Measurements from ENCODE around the gene VEGFC.
A peak's percentile ranks its signal among the peaks of the same experiment; 100 is the strongest.

The VEGFC gene, protein sequence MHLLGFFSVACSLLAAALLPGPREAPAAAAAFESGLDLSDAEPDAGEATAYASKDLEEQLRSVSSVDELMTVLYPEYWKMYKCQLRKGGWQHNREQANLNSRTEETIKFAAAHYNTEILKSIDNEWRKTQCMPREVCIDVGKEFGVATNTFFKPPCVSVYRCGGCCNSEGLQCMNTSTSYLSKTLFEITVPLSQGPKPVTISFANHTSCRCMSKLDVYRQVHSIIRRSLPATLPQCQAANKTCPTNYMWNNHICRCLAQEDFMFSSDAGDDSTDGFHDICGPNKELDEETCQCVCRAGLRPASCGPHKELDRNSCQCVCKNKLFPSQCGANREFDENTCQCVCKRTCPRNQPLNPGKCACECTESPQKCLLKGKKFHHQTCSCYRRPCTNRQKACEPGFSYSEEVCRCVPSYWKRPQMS

DNA sequence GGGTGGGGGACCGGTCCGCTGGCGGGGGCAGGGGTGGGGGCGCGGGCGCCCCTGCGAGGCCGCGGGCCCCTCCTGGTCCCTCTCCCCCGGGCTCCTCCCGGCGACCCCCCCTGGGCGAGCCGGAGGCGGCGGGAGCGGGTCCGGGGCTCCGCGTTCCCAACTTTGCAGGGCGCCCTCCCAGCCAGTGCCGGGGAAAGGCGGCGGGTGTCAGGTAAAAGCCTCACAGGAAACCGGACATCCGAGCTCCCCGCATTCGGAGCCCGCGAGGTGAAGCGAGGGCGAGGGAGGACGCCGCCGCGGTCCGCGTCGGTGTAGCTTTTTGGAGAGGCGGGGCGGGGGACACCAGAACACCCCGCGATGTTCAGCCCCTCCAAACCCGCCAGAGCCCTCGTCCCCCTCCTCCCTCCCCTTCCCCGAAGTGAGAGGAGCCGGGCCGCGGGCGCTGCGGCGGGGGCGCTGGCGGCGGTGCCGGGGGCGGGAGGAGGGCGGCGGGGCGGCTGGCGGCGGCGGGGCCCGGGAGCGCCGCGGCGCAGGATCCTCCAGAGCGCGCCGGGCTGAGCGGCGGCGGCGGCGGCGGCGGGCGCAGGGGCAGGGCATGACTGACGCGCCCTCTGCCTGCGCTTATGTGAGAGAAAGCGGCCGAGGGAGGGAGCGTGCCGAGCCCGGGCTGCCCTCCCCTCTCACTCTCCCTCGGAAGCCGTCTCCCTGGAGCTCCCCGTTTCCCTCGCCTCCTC lies at the start of gene VEGFC:
TSS of gene VEGFC (minus strand) at position 597 of the 734 bp plus-strand sequence. CDS start 611 bp downstream, outside the sequence.
- peak in 1 of 2 experiments; percentile 23 for DNase-seq

DNA sequence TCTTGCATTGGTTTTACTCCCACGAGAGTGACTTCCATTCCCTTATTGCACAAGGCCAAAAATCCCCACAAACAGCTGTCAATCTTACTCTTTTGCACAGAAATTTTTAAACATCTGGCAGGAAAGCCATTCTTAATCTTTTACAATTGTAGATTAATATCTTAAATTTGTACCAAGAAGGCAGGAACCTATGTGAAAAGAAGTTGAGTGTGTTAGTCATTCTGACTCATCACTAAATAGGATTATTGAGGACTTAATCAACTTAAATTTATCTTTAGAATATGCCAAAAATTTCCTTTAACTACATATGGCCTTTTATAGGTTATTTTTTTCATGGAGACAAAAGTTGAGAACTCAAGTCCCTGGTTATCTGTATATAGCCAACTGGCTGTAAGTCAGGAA lies 49.0 kb upstream of the VEGFC start:
- DNase-seq = peak in 1 of 2 experiments; percentile 66

DNA sequence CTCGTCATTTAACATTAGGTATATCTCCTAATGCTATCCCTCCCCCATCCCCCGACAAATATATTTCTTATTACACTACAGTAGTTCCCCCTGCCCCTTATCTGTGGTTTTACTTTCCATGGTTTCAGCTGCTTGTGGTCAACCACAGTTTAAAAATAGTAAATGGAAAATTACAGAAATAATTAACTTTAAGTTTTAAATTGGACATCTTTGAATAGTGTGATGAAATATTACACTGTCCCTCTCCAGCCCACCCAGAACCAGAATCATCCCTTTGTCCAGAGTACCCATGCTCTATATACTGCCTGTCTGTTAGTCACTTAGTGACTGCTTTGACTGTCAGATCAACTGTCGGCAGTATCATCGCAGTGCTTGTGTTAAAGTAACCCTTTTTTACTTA lies 47.4 kb upstream of the VEGFC start:
- no peak for DNase-seq

DNA sequence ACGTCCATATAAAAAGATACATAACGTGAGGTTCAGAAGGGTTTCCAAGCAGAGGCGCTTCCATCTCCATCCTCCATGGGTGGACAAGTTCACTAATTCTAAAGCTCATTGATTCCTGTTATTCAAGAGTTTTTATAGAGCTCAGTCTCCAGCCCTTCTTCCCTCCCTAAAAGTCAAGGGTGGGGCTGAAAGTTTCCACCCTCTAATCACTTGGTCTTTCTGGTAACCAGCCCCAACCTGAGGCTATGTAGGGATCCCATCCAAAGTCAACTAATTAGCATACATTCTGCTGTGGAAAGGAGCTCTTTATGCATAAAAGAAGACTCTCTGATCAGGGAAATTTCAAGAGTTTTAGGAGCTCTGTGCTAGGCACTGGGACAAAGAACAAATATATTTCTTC lies 46.9 kb upstream of the VEGFC start:
- no peak for DNase-seq

DNA sequence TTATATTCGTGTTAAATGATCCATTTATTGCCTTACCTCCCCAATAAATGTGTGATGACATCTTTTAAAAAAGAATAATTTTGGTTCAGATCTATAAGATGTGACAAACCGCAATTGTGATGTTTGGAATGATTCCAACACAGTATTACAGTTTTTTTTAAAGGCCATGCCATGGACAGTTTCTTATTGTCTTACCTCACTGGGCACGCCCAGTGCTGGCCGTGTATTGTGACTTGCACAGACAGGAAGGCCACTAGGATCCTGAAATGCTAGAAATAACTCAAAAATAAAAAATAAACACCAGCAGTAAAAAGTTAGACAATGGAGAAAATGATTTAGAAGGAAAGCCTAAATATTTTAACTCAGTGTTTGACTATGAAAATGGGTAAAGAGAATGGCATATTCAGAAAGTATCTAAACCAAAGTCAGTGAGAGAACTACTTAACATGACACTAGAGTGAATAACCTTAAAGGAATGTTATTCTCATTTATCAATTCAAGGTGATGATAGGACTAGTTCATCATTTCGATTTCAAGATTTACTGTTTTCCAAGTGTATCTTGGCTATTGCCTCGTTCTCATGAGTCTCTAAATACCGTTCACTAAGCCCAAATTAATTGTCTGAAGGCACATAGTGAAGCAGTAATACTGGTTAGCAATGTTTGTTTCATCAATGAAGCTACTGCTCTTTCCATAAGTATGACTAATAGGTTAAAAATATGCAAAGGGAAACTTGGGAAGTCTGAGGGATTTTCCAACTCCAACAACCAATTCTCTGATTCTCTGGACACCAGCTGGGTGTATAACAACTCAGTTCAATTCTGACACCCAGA lies 46.1 kb upstream of the VEGFC start:
- DNase-seq = no peak

DNA sequence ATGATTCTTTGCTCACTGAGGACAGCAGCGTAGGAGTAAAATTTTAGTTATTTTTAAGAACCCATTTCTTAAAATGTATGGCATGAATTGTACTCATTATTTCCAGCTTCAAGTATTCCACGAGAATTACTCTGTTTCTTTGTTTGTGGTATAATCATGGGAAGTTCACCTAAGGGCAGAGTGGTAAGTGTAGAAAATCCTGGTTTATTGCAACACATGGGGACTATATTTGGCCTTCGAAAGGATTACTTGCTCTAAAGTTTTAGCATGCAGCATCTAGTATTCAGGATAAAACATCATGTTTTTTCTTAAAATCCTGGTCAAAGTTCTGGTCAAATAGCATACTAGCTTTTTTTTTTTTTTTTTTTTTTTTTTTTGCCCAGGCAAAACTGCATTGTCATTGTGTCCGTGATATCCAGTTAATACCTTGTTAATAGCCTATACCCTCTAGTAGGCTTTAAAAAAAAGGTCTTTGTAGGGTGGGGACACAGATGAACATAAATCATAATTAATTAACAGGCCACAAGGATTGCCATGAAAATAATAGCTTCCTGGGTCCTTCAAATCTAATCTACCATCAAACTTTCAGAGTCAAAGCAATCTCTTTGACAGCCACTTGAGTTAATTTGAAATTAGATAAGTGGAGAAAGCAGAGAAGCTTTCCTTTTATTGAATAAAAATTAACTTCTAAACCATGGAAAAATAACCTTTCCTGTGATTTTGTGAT lies 44.6 kb upstream of the VEGFC start:
- peak; percentile 20 to 78 for DNase-seq

DNA sequence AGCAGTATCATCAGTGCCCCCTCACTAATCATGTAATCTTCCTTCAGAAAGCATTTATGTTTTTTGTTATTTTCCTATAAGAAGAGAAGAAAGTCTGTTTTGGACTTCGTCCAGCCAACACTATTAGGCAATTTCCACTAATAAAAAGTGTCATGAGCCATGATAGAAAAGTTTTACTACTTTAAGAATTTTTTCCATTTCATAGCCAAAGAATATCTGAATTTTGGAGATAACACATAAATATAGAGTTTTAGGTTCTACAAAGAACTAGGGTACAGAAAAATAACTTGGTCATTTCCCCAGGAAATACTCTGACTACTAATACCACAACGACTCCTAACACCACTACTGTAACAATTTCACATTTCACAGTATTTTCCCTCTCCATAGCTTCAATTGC lies 41.8 kb upstream of the VEGFC start:
- no peak for DNase-seq

DNA sequence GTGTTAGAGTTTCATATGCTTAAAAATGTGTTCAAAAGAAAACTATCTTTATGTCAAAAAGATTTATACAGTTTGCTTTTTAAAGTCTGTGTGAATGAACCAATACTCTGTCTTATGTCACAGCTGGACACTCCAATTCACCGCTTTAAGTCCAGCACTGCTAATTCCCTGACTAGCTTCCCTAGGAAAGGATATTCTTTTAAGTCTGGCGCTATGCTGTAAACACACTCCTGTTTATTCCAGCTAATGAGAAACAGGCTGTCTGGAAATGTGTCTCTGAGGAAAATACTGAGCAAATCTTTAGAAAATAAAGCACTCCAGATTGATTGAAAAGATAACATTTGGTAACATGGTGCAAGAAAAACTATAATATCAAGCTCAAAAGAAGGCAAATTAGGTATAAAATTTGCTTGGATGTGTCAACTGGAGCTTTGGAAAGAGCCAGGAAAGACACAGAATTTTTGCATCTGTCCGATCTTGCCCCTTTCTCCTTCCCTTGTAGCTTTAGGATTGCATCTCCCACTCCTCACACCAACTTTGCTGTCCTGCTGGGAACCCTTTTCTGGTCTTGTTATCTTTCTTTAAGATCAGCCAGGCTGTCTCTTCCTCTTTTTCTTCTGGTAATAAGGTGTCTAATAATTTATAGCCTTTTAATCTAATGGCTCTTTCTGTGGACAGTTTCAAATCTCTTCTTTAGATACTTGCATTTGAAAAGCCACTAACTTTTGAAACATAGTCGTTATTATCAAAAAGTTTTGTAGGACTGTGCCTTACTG lies 40.9 kb upstream of the VEGFC start:
- DNase-seq = no peak

DNA sequence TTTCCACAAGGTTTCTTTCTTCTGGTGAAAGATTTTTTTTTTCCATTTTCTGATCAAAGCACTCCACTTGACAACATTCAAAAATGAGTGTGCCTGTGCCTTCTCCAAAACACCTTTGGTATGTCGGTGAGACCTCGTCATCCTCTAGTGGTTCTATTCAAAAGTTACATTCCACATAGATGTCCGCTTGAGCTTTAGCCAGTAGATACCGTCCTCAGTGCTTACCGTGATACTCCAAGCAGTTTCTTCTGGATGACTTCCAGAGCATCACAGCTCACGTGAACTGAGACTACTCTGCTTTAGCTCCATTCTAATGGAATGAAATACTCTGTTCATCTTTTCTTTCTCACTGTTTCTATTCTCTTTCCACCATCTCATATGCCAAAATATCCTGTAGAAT lies 38.2 kb upstream of the VEGFC start:
- no peak for DNase-seq

DNA sequence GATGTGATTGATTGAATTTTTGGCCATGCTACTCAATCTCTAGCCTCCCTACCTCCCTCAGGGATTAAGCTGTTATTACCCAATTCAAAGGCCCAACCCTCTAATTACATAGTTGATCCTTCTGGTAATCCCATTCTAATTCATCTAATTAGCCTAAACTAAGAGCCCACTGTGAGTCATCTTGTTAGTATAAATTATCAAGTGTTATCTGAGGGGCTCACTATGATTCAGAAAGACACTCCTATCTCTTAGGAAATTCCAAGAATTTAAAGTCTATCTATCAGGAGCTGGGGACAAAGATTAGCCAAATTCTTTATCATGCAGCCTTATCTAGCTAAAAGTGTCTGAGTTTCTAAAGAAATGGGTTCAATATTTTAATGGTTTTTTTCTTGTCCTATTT lies 32.9 kb upstream of the VEGFC start:
- no peak for DNase-seq

DNA sequence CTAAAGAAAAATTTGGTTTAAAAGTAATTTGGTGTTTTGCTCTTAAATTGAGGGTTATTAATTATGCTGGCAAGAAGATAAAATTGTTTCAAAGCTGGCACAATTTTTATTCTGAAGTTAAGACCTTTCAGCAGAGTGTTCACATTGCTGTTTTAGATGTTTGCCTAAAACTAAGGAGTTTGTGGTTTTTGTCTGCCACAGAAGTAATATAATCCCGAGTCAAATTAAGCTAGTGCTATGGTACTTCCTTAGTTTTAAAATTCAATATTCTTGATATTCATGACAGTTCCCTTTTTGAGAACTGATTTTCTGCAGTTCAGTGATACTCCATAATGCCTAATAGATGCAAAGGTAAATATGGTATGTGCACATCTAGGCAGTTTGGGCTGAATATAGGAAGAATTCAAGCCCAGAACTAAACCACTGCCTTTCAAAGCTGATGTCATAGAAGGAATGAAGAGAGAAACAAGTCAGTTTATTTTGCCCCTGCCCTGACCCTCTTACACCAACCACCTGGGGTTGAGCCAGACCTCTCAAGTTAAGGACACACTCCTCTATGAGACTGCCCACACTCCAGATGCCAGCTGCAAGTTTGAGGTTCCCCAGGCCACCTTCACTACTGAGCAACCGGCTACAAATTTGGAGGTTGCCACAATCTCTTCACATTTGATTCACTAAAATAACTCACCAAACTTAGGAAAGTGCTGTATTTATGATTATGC lies 32.1 kb upstream of the VEGFC start:
- no peak for DNase-seq

DNA sequence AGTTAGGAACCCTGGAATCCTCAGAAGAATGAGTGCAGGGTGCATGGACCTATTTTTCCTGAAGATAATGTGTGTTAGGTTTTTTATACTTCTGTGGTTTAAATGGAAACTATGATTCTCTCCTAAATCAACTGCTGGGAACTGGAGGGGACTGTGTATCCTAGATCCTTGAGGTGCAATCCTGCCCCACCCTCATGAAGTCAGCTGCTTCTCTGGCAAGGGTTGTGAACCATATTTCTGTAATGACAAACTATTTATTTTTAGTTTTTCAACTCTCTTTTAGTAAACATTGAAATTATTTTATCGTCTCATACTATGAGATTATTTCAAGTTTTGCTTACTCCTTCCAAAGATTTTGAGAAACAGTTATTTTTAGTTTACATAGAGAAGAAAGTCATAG lies 25.8 kb upstream of the VEGFC start:
- no peak for DNase-seq

DNA sequence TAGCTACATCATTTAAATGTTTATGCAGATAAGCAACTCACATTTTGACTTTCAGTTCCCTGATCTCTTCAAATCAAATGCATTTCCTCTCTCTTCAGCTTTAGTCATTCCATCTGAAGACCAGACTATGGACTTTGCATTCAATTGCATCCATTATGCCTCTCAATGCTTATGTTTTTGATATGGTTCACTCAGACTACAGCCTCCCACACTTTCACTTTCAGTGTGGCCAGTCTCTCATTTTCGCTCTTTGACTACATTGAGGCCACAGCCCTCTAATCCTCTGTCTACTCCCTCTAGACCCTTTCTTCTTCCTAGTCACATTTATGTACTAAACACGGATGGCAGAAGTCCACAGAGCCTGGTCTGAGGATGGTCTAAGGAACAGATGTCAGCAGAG lies 24.5 kb upstream of the VEGFC start:
- DNase-seq = no peak

DNA sequence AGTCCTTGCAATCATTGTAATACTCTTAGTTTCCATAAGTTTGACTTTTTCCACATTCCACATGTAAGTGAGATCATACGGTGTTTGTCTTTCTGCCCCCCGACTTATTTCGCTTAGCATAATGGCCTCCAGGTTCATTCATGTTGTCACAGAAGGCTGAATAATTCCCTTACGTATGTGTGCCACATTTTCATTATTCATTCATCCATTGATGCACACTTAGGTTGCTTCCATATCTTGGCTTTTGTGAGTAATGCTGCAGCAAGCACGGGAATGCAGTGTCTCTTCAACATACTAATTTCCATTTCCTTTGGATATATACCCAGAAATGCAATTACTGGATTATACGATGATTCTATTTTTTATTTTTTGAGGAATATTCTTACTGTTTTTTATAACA lies 22.0 kb upstream of the VEGFC start:
- DNase-seq = no peak

DNA sequence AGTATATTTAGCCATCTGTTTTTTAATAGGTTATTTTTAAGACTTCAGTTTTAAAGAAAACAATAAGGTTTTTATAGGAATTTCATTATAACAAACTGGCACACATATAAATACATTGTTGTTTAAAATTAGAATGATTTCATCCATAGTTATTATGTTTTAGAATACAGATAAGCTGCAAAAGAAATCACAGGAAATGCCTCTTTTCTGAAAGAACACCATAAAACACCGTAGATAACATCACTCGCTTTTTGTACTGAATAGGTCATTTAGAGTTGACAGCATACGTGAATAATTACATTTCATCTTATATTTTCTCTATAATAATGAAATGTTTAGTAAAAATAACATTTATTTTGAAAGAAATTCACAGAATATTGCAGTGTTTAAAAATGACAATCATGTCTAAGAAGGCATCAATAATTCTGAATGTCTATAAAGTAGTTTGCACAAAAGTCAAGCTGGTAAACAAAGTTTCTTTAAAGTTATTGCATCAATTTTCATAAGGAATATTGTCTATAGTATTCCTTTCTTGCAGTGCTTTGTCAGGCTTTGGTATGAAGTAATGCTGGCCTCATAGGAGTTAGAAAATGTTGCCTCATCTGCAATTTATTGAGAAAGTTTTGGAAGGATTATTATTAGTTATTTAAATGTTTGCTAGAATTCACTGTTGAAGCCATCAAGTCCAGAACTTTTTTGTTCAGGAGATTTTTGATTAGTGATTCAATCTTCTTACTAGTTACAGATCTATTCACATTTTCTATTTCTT lies 17.9 kb upstream of the VEGFC start:
- DNase-seq = no peak

DNA sequence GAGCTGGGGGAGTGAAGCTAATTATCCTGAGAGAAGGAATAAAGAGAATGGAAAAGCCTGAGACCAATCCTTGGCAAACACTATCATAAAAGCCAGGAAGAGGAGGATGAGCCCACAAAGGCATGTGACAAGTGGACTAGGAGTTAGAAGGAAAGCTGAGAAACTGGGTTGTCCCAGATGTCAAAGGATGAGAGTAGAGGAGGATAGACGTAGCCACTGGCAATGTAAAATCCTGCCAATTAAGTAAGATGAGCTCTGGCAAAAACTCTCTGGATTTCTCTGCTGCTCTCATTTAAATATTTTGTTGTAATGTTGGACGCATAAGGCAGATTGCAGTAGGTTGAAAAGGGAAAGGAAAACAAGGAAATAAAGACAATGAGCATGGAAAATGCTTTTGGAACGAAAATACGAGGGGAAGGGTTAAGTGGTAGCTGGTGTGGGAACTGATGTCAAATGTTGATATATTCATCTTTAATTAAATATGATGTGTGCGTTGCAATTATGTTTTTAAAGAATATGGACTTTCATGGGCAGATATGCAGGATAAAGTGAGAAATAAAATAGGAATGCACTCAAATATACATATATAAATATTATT lies 14.2 kb upstream of the VEGFC start:
- no peak for DNase-seq

DNA sequence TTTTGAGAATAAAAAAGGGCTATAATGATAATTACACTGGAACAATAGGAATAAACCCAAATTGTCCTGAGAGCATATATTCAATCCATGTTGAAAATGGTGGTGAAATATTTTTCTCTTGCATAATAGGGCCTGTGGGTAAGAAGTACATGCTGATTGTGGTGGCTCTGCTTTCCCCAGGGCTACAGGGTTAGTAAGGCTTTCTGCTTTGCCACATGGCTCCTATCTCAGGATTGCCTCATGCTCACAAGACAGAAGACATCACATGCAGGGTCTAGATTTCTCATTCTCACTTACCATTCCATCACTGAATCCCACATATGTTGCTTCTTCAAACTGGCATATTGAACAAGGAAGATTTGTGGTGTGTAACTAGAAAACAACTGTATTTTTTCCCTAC lies 12.4 kb upstream of the VEGFC start:
- DNase-seq = no peak

DNA sequence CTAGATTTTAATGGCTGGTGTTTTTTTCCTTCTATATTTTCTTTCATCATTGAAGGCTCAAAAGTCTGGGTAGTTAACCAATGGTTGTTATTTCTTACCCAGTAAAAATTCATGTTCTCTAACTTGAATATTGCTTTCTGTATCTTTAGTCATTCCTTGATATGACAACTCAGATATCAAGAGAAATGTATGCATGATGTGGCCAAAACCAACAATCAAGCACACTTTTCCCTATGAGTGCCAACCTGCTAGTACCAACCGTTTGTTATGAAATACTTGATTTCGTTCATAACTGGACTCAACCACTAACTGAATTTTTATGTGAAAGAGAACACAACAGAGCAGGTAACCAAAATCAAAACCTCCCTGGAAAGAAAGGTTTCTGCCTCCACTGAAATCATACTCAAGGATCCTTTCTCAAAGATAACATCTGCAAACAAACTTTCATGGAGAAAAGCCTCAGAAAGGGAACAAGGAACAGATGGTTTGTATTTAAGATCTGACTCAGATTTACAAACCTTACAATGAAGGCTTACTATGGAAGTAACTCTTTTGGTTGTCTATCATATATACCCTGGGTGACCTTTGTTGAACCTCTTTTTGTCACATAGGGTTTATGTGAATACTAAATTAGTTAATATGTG lies 8.3 kb upstream of the VEGFC start:
- peak in 1 of 2 experiments; percentile 14 for DNase-seq

DNA sequence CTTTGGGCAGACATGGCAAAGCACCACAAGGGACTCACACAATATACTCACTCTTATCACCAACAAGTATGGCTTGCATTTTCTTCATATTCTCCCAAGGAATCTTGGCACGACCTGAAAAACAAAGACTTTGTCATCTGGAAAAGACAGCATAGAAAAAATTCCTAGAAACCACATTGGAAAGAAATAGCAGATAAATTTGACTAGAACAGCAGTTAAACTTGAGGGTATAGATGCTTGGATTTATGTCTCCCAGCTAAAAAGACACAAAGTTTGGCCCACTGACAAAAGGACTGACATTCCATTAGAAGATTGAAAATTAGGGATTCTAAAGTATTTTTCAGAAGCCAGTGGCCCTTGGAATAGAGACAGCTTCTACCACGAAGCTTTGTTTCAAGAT lies 6.9 kb upstream of the VEGFC start:
- DNase-seq = no peak
